ENCODE measurements around the gene PDGFD. TPM values are rescaled to one million over a fixed set of nuclear protein-coding genes. Genes with fewer than 3 reads are reported as not detected.

PDGFD gene
- total RNA-seq, 1 experiment from 2014 or later: 1.7 TPM

GRCh38 chr11:103980108-103980507 lies 183.8 kb downstream of the PDGFD start:
- Mint-ChIP-seq H3K27me3 (ENCODE audit: low read depth) (no peaks in the 10 kb centered on the region), H3K4me3 (no peak overlapping the region), H3K9me3 (peaks cover 2 to 6% of the 10 kb centered on the region in 2 experiments; a peak in 2 of 5 replicates), H3K36me3 (ENCODE audit: insufficient read depth in 1 of 3, low read depth in 3 of 3) (peaks cover 0 to 10% (median 3%) of the 10 kb centered on the region in 3 experiments; a peak in 1 of 7 replicates), H3K4me1 (no peaks in the 10 kb centered on the region), H3K27ac (no peak overlapping the region)
- Histone ChIP-seq H2AFZ (ENCODE audit: low read length) (no peak overlapping the region), H3K4ac (ENCODE audit: low read depth, low read length) (no peak overlapping the region), H3K23ac (ENCODE audit: insufficient read length, low read depth, low read length) (no peak overlapping the region), H3T11ph (ENCODE audit: low read length) (no peak overlapping the region), H3K9me3 (ENCODE audit: control insufficient read depth, low read depth, low read length) (no peaks in the 10 kb centered on the region), H4K5ac (ENCODE audit: insufficient read length, low read depth, low read length) (no peak overlapping the region), H2BK120ac (ENCODE audit: low read depth, low read length, poor library complexity, severe bottlenecking) (no peak overlapping the region), H4K20me1 (ENCODE audit: control insufficient read depth, insufficient read depth, insufficient read length) (no peaks in the 10 kb centered on the region), H2AK5ac (ENCODE audit: insufficient read length, low read length) (no peak overlapping the region), H2BK15ac (ENCODE audit: low read depth, low read length) (no peak overlapping the region), H3K4me1 (ENCODE audit: insufficient read depth, low read length) (no peaks in the 10 kb centered on the region), H3K27ac (ENCODE audit: insufficient read length, low read depth, low read length) (no peak overlapping the region), H4K91ac (ENCODE audit: insufficient read length, low read depth, low read length) (no peak overlapping the region), H3K56ac (ENCODE audit: insufficient read length, low read depth, low read length) (no peak overlapping the region), H2BK20ac (ENCODE audit: low read depth, low read length, poor library complexity, severe bottlenecking) (no peak overlapping the region), H3K4me2 (ENCODE audit: insufficient read depth, insufficient read length, low read length) (no peak overlapping the region), H3K14ac (ENCODE audit: insufficient read depth, low read length) (no peak overlapping the region), H3K27me3 (ENCODE audit: insufficient read depth, low read length) (no peaks in the 10 kb centered on the region), H3K9ac (ENCODE audit: extremely low read depth, insufficient read length, low read length) (no peak overlapping the region), H3K79me2 (ENCODE audit: insufficient read depth, low read length) (no peaks in the 10 kb centered on the region; the same call in 1 of the 2 replicates), H3K79me1 (ENCODE audit: insufficient read depth, low read depth, low read length, poor library complexity, severe bottlenecking) (no peaks in the 10 kb centered on the region), H2BK12ac (ENCODE audit: insufficient read length, low read depth, low read length) (no peak overlapping the region), H2BK5ac (ENCODE audit: insufficient read length, low read length) (no peak overlapping the region), H4K8ac (replicated peaks; ENCODE audit: insufficient read length, low read depth, low read length) (no peak overlapping the region), H3K18ac (ENCODE audit: insufficient read length, low read depth, low read length) (no peak overlapping the region), H3K23me2 (ENCODE audit: insufficient read length, low read depth, low read length, poor library complexity, severe bottlenecking) (no peaks in the 10 kb centered on the region)
- WGBS (ENCODE audit: extremely low coverage, insufficient read length, low lambda C conversion rate): no CpG with 5 or more reads among the region's 1 CpG
- no peak for TF ChIP-seq CTCF (conservative IDR thresholded peaks at IDR 0.05)
- DNase-seq: no peak
